ENCODE data around the gene NOTO. TPM values are rescaled to one million over a fixed set of nuclear protein-coding genes. Genes with fewer than 3 reads are reported as not detected.

The NOTO gene
- total and polyA plus RNA-seq, 10 of the 15 experiments (the other 5 are each of a cell fraction or from before 2014, with no cell fraction given) = not detected

DNA sequence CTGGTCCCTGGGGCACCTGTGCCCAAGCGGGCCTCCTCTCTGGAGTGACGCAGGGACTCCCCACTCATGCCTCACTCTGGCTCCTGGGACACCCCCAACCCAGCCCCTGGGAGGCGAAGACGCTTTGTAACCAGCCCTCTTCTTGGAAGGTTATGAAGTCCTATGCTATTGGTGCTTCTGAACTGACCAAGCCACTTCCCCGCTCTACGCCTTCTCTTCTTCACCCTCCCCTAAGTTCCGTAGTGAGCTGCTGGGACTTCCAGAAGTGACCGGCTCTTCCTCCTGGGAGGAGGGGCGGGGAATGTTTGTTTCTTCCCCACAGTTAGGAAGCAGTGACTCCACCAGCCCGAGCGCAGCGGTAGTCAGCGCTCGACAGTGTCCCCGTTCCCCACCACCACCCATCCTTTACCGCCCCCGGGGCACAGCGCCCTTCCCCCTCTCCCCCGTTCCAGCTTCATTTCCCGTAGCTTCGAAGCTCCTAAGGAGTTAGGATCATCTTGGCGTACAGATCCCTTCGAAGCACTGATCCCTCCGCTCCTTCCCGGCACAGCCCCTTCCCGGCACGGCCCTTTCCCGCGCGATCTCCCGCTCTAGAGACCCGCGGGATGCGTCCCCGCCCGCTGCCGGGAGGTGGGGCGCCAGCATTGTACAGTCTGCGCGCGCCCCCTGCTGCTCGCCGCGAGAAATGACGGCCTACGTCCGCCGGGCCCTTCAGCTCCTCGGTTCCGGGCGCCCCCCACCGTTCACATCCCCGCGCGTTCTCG lies 25.3 kb upstream of the NOTO start (continued):
- TF ChIP-seq YY1 (IDR thresholded peaks at IDR 0.05; ENCODE audit: low read depth, low read length) (peak; percentile 63; the same call in 1 of the 2 replicates), EP300 (IDR thresholded peaks at IDR 0.05; ENCODE audit: borderline replicate concordance in 1 of 2, control insufficient read depth in 1 of 2, low read depth in 2 of 2, low read length in 2 of 2) (no peak), SREBF1 (IDR thresholded peaks at IDR 0.05; ENCODE audit: low read length) (no peak), TCF12 (IDR thresholded peaks at IDR 0.05; ENCODE audit: low read depth, low read length) (0 out of 2 replicates have a peak, but pooled peaks have one; percentile 24), CBX5 (IDR thresholded peaks at IDR 0.05; ENCODE audit: low read depth) (no peak), CHD2 (IDR thresholded peaks at IDR 0.05; ENCODE audit: borderline replicate concordance, low read depth, low read length) (peak; percentile 65; the same call in 1 of the 2 replicates), IKZF2 (IDR thresholded peaks at IDR 0.05) (no peak), IKZF1 (conservative IDR thresholded peaks at IDR 0.05) (peak; percentile 76), FOXK2 (IDR thresholded peaks at IDR 0.05) (no peak), RUNX3 (IDR thresholded peaks at IDR 0.05; ENCODE audit: low read length) (no peak)
- TF ChIP-seq, protein P1, sequence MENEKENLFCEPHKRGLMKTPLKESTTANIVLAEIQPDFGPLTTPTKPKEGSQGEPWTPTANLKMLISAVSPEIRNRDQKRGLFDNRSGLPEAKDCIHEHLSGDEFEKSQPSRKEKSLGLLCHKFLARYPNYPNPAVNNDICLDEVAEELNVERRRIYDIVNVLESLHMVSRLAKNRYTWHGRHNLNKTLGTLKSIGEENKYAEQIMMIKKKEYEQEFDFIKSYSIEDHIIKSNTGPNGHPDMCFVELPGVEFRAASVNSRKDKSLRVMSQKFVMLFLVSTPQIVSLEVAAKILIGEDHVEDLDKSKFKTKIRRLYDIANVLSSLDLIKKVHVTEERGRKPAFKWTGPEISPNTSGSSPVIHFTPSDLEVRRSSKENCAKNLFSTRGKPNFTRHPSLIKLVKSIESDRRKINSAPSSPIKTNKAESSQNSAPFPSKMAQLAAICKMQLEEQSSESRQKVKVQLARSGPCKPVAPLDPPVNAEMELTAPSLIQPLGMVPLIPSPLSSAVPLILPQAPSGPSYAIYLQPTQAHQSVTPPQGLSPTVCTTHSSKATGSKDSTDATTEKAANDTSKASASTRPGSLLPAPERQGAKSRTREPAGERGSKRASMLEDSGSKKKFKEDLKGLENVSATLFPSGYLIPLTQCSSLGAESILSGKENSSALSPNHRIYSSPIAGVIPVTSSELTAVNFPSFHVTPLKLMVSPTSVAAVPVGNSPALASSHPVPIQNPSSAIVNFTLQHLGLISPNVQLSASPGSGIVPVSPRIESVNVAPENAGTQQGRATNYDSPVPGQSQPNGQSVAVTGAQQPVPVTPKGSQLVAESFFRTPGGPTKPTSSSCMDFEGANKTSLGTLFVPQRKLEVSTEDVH (IDR thresholded peaks at IDR 0.05; ENCODE audit: low read depth, partially characterized antibody) = no peak
- TF ChIP-seq, protein P2, sequence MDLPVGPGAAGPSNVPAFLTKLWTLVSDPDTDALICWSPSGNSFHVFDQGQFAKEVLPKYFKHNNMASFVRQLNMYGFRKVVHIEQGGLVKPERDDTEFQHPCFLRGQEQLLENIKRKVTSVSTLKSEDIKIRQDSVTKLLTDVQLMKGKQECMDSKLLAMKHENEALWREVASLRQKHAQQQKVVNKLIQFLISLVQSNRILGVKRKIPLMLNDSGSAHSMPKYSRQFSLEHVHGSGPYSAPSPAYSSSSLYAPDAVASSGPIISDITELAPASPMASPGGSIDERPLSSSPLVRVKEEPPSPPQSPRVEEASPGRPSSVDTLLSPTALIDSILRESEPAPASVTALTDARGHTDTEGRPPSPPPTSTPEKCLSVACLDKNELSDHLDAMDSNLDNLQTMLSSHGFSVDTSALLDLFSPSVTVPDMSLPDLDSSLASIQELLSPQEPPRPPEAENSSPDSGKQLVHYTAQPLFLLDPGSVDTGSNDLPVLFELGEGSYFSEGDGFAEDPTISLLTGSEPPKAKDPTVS (IDR thresholded peaks at IDR 0.05; ENCODE audit: low read depth, low read length) = 0 out of 2 replicates have a peak, but pooled peaks have one; percentile 23
- TF ChIP-seq, protein P3, sequence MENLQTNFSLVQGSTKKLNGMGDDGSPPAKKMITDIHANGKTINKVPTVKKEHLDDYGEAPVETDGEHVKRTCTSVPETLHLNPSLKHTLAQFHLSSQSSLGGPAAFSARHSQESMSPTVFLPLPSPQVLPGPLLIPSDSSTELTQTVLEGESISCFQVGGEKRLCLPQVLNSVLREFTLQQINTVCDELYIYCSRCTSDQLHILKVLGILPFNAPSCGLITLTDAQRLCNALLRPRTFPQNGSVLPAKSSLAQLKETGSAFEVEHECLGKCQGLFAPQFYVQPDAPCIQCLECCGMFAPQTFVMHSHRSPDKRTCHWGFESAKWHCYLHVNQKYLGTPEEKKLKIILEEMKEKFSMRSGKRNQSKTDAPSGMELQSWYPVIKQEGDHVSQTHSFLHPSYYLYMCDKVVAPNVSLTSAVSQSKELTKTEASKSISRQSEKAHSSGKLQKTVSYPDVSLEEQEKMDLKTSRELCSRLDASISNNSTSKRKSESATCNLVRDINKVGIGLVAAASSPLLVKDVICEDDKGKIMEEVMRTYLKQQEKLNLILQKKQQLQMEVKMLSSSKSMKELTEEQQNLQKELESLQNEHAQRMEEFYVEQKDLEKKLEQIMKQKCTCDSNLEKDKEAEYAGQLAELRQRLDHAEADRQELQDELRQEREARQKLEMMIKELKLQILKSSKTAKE (IDR thresholded peaks at IDR 0.05; ENCODE audit: low read depth, poor library complexity, severe bottlenecking) = no peak
- TF ChIP-seq, protein P4, sequence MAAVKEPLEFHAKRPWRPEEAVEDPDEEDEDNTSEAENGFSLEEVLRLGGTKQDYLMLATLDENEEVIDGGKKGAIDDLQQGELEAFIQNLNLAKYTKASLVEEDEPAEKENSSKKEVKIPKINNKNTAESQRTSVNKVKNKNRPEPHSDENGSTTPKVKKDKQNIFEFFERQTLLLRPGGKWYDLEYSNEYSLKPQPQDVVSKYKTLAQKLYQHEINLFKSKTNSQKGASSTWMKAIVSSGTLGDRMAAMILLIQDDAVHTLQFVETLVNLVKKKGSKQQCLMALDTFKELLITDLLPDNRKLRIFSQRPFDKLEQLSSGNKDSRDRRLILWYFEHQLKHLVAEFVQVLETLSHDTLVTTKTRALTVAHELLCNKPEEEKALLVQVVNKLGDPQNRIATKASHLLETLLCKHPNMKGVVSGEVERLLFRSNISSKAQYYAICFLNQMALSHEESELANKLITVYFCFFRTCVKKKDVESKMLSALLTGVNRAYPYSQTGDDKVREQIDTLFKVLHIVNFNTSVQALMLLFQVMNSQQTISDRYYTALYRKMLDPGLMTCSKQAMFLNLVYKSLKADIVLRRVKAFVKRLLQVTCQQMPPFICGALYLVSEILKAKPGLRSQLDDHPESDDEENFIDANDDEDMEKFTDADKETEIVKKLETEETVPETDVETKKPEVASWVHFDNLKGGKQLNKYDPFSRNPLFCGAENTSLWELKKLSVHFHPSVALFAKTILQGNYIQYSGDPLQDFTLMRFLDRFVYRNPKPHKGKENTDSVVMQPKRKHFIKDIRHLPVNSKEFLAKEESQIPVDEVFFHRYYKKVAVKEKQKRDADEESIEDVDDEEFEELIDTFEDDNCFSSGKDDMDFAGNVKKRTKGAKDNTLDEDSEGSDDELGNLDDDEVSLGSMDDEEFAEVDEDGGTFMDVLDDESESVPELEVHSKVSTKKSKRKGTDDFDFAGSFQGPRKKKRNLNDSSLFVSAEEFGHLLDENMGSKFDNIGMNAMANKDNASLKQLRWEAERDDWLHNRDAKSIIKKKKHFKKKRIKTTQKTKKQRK (IDR thresholded peaks at IDR 0.05; ENCODE audit: low read depth, low read length) = no peak
- TF ChIP-seq, protein P5, sequence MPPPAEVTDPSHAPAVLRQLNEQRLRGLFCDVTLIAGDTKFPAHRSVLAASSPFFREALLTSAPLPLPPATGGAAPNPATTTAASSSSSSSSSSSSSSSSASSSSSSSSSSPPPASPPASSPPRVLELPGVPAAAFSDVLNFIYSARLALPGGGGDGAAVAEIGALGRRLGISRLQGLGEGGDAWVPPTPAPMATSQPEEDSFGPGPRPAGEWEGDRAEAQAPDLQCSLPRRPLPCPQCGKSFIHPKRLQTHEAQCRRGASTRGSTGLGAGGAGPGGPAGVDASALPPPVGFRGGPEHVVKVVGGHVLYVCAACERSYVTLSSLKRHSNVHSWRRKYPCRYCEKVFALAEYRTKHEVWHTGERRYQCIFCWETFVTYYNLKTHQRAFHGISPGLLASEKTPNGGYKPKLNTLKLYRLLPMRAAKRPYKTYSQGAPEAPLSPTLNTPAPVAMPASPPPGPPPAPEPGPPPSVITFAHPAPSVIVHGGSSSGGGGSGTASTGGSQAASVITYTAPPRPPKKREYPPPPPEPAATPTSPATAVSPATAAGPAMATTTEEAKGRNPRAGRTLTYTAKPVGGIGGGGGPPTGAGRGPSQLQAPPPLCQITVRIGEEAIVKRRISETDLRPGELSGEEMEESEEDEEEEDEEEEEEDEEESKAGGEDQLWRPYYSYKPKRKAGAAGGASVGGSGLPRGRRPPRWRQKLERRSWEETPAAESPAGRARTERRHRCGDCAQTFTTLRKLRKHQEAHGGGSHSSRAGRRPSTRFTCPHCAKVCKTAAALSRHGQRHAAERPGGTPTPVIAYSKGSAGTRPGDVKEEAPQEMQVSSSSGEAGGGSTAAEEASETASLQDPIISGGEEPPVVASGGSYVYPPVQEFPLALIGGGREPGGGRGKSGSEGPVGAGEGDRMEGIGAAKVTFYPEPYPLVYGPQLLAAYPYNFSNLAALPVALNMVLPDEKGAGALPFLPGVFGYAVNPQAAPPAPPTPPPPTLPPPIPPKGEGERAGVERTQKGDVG (CRISPR knock-in tag; IDR thresholded peaks at IDR 0.05) = no peak

All from GM12878 (cell line).